K562 (cell line): Measurements from ENCODE around the gene ADPGK. TPM values are rescaled to one million over a fixed set of nuclear protein-coding genes. Genes with fewer than 3 reads are reported as not detected.

Experiments used
- CREB1 ChIP-seq, 2 experiments: sonication (generic) in 1 of 2; formaldehyde crosslinking in 1 of 2; IDR thresholded peaks; 2 replicates each; pipeline versions ENCODE4 v1.6.1 to v1.8.0; 2012 to 2022; ENCODE audit warnings: inconsistent platforms in 1 of 2, mild to moderate bottlenecking in 1 of 2, missing genetic modification reagents in 1 of 2, moderate library complexity in 1 of 2
- DPF2 ChIP-seq: fragments of 450-650 bp; IDR thresholded peaks from 2 replicates; pipeline ENCODE4 v1.6.1; 2016
- HDAC6 ChIP-seq: IDR thresholded peaks from 2 replicates; pipeline ENCODE4 v1.6.1; 2012; ENCODE audit warnings: low read depth, mild to moderate bottlenecking, control low read depth, inconsistent platforms, low read length, moderate library complexity
- HNRNPUL1 ChIP-seq: fragments of 200-400 bp; formaldehyde crosslinking; IDR thresholded peaks from 2 replicates; pipeline ENCODE4 v1.6.1; 2017; ENCODE audit warnings: low read length
- OTX1 ChIP-seq: fragments of 450-650 bp; formaldehyde crosslinking; IDR thresholded peaks from 2 replicates; pipeline ENCODE4 v1.4.0; 2022; ENCODE audit warnings: mild to moderate bottlenecking
- PURB ChIP-seq: sonication (generic); formaldehyde crosslinking; IDR thresholded peaks from 2 replicates; pipeline ENCODE4 v1.9.0; 2021; ENCODE audit warnings: low read depth, mild to moderate bottlenecking, missing genetic modification reagents
- SMARCA4 ChIP-seq: fragments of 450-650 bp; IDR thresholded peaks from 2 replicates; pipeline ENCODE4 v1.6.1; 2016
- STAT5A ChIP-seq: IDR thresholded peaks from 2 replicates; pipeline ENCODE4 v1.6.1; 2012; ENCODE audit warnings: low read length, inconsistent platforms, borderline replicate concordance
- TAF1 ChIP-seq: IDR thresholded peaks from 2 replicates; pipeline ENCODE4 v1.6.1; 2011; ENCODE audit warnings: mild to moderate bottlenecking, low read length, moderate library complexity; ENCODE audit not compliant: insufficient read depth, control insufficient read depth, severe bottlenecking; ENCODE audit errors: extremely low read depth
- TBP ChIP-seq: optimal IDR thresholded peaks from 2 replicates; pipeline ENCODE3; 2011; ENCODE audit warnings: low read depth, low read length, improper control_type of control experiment
- TRIM24 ChIP-seq, 2 experiments: fragments of 450-650 bp; IDR thresholded peaks; 2 replicates each; pipeline ENCODE4 v1.6.1; 2016
- ZBTB7A ChIP-seq: IDR thresholded peaks from 2 replicates; pipeline ENCODE4 v1.6.1; 2011; ENCODE audit warnings: low read depth, mild to moderate bottlenecking, low read length, moderate library complexity, borderline replicate concordance; ENCODE audit not compliant: control insufficient read depth
- polyA plus RNA-seq, 8 experiments: library from polyadenylated mRNA; depleted of rRNA in 4 of 8; stranded (reverse) in 5 of 8; unstranded in 3 of 8; fragments of >200 nt; fragmentation: Nextera tagmentation in 2 of 8; fragmentation: Illumina TruSeq in 1 of 8; extraction: Ambion mirVana in 2 of 8; extraction: Trizol in 1 of 8; gene quantifications; 2 replicates each; pipeline versions ENCODE4 v1.2.1 to v1.2.3, GENCODE V29; 2011 to 2014; ENCODE audit warnings: inconsistent platforms in 1 of 8, missing spikeins in 1 of 8
- total RNA-seq, 7 experiments: library from RNA; depleted of rRNA in 6 of 7; stranded (reverse); fragments of >200 nt in 6 of 7; fragmentation: Illumina TruSeq in 2 of 7; extraction: Trizol in 2 of 7; gene quantifications; 2 replicates each; pipeline versions ENCODE4 v1.2.1 to v1.2.3, GENCODE V29; 2011 to 2021; ENCODE audit warnings: low replicate concordance in 1 of 7
- TF ChIP-seq, protein P1 (sequence below): fragments of 450-650 bp; formaldehyde crosslinking; IDR thresholded peaks from 2 replicates; pipeline ENCODE4 v1.4.0; 2020; ENCODE audit warnings: mild to moderate bottlenecking, moderate library complexity
- TF ChIP-seq, protein P2 (sequence below), 2 experiments: fragments of 450-650 bp in 1 of 2; sonication (generic) in 1 of 2; formaldehyde crosslinking in 1 of 2; IDR thresholded peaks; 2 replicates each; pipeline versions ENCODE4 v1.7.1 to v1.9.0; 2016 to 2022; ENCODE audit warnings: inconsistent platforms in 1 of 2, mild to moderate bottlenecking in 1 of 2, missing genetic modification reagents in 1 of 2
- TF ChIP-seq, protein P3 (sequence below): sonication (generic); formaldehyde crosslinking; IDR thresholded peaks from 2 replicates; pipeline ENCODE4 v1.8.1; 2023; ENCODE audit warnings: mild to moderate bottlenecking, missing genetic modification reagents, moderate library complexity

The ADPGK gene
- total and polyA plus RNA-seq, 9 of the 15 experiments (the other 6 are each of a cell fraction or from before 2014, with no cell fraction given): 13.4 to 97.4 (median 48.5) TPM

DNA sequence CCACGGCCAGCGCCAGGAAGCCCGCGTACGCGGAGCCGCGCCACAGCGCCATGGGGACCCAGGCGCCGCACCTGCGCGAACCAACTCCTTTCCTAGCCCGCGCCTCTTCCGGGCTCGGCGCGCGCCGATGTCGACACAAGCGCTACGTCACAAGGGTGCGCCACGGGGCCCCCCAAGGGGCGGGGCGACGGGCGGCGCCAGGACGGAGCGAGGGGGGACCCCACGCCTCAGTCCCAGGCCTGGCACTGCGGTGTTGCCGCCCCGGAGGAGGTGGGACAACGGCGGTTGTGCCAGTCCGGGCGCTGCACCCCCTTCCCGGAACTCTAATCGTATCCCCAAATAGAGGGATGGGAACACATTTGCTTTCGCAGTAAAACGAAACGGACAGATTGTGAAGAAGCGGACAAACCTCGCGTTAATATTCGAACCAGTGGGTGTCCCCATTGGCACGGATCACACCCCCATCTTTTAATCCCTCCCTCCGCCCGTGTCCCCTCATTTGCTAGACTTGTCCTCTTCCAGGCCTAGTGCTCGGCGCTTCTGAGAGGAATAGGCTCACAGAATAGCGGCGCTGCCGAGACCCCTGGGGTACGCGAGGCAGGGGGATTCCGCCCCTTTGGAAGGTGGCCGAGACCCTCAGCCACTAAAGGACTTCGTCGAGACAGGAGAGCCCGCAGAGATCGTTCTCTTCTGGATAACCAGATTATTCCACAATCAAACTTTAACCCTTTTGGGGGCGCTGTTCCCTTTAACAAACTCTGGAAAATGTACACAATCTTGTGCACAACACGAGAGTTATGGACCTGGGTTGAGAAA lies at the start of gene ADPGK (continued):
- TF ChIP-seq, protein P1, sequence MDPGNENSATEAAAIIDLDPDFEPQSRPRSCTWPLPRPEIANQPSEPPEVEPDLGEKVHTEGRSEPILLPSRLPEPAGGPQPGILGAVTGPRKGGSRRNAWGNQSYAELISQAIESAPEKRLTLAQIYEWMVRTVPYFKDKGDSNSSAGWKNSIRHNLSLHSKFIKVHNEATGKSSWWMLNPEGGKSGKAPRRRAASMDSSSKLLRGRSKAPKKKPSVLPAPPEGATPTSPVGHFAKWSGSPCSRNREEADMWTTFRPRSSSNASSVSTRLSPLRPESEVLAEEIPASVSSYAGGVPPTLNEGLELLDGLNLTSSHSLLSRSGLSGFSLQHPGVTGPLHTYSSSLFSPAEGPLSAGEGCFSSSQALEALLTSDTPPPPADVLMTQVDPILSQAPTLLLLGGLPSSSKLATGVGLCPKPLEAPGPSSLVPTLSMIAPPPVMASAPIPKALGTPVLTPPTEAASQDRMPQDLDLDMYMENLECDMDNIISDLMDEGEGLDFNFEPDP (CRISPR knock-in tag): no peak
- no peak for TF ChIP-seq DPF2
- TF ChIP-seq HDAC6: 0 out of 2 replicates have a peak, but pooled peaks have one; percentile 12
- no peak for TF ChIP-seq STAT5A
- no peak for TF ChIP-seq OTX1 (CRISPR knock-in tag)
- peak; percentile 91 for TF ChIP-seq ZBTB7A
- TF ChIP-seq, protein P2, sequence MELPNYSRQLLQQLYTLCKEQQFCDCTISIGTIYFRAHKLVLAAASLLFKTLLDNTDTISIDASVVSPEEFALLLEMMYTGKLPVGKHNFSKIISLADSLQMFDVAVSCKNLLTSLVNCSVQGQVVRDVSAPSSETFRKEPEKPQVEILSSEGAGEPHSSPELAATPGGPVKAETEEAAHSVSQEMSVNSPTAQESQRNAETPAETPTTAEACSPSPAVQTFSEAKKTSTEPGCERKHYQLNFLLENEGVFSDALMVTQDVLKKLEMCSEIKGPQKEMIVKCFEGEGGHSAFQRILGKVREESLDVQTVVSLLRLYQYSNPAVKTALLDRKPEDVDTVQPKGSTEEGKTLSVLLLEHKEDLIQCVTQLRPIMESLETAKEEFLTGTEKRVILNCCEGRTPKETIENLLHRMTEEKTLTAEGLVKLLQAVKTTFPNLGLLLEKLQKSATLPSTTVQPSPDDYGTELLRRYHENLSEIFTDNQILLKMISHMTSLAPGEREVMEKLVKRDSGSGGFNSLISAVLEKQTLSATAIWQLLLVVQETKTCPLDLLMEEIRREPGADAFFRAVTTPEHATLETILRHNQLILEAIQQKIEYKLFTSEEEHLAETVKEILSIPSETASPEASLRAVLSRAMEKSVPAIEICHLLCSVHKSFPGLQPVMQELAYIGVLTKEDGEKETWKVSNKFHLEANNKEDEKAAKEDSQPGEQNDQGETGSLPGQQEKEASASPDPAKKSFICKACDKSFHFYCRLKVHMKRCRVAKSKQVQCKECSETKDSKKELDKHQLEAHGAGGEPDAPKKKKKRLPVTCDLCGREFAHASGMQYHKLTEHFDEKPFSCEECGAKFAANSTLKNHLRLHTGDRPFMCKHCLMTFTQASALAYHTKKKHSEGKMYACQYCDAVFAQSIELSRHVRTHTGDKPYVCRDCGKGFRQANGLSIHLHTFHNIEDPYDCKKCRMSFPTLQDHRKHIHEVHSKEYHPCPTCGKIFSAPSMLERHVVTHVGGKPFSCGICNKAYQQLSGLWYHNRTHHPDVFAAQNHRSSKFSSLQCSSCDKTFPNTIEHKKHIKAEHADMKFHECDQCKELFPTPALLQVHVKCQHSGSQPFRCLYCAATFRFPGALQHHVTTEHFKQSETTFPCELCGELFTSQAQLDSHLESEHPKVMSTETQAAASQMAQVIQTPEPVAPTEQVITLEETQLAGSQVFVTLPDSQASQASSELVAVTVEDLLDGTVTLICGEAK (IDR thresholded peaks at IDR 0.05): 0 out of 2 replicates have a peak, but pooled peaks have one; percentile 49
- TF ChIP-seq, protein P2 (CRISPR knock-in tag; IDR thresholded peaks at IDR 0.05): no peak
- TF ChIP-seq CREB1 (IDR thresholded peaks at IDR 0.05): peak; percentile 100
- peak; percentile 100 for TF ChIP-seq CREB1 (CRISPR knock-in tag; IDR thresholded peaks at IDR 0.05)
- TF ChIP-seq PURB (CRISPR knock-in tag): no peak
- TF ChIP-seq SMARCA4: no peak; the same call in 1 of the 2 replicates
- peak; percentile 88 for TF ChIP-seq TAF1
- no peak for TF ChIP-seq HNRNPUL1
- TF ChIP-seq, protein P3, sequence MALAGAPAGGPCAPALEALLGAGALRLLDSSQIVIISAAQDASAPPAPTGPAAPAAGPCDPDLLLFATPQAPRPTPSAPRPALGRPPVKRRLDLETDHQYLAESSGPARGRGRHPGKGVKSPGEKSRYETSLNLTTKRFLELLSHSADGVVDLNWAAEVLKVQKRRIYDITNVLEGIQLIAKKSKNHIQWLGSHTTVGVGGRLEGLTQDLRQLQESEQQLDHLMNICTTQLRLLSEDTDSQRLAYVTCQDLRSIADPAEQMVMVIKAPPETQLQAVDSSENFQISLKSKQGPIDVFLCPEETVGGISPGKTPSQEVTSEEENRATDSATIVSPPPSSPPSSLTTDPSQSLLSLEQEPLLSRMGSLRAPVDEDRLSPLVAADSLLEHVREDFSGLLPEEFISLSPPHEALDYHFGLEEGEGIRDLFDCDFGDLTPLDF: no peak
- no peak for TF ChIP-seq TRIM24 (IDR thresholded peaks at IDR 0.05)
- TF ChIP-seq TBP: peak; percentile 76
